A549 (cell line): ENCODE results near the gene NTN5.

Experiments used
- CEBPB ChIP-seq, 2 experiments: fragments of >200 bp in 1 of 2; sonication (Bioruptor Twin) in 1 of 2; formaldehyde crosslinking in 1 of 2; IDR thresholded peaks; 2 replicates each; pipeline ENCODE4 v1.6.1; 2012 to 2016
- JUN ChIP-seq, 2 experiments: fragments of >200 bp; sonication (Bioruptor Twin); formaldehyde crosslinking; IDR thresholded peaks; 2 replicates in 1 of 2; 3 replicates in 1 of 2; pipeline ENCODE4 v1.6.1; 2016 to 2017
- KDM1A ChIP-seq: fragments of 200-600 bp; sonication (generic); IDR thresholded peaks from 2 replicates; pipeline ENCODE4 v1.6.1; 2016; ENCODE audit warnings: low read depth, mild to moderate bottlenecking
- POLR2A ChIP-seq: IDR thresholded peaks from 2 replicates; pipeline ENCODE4 v1.6.1; 2012; ENCODE audit warnings: mild to moderate bottlenecking, low read length
- RARB ChIP-seq: fragments of 250-450 bp; sonication (Bioruptor Pico); IDR thresholded peaks from 2 replicates; pipeline ENCODE4 v1.8.0; 2021; ENCODE audit warnings: mild to moderate bottlenecking, moderate library complexity
- TF ChIP-seq, protein P1 (sequence below): fragments of >200 bp; sonication (Bioruptor Twin); formaldehyde crosslinking; IDR thresholded peaks from 3 replicates; pipeline ENCODE4 v1.5.1; 2016
- TF ChIP-seq, protein P2 (sequence below): fragments of 250-450 bp; sonication (Bioruptor Pico); IDR thresholded peaks from 2 replicates; pipeline ENCODE4 v1.5.0; 2020; ENCODE audit warnings: low read depth, mild to moderate bottlenecking, moderate library complexity

DNA sequence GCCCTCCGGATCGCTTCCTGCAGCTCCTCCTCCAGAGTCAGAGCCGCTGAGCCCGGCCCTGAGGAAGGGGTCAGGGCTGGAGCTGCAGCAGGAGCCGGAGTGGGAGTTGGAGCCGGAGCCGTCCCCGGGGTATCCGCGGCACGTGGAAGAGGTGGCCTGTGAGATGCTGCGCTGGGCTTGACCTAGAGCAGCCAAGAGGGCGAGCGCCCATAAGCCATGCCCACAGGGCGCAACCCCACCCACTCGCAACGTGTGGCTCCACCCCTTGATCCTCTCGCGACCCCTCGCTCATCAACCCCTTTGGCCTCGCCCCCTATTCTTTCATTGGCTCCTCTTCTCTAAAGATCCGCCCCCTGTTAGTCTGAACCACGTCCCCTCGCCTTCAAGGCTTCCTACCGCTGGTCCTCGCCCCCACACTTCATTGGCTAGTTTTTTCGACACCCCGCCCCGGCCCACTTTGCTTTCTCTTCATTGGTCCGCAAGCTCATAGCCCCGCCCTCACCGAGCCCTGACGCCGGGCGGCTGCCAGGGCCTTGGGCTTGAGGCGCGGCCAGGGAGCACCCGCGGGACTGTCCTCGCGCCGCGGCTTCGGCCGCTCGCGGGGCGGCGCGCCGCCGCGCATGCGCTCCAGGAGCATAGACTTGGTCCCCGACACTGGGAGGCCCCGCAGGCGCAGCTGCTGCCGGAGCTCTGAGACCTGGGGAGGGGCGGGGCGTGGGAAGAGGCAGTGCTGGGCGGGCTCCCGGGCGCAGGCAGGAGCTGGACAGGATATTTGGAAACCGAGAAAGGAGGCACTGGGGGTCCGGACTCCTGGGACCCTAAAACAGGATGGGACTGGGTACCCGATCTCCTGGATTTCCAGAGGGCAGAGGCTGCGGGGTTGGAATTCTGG is 41.3 kb upstream of the NTN5 start:
- TF ChIP-seq, protein P1, sequence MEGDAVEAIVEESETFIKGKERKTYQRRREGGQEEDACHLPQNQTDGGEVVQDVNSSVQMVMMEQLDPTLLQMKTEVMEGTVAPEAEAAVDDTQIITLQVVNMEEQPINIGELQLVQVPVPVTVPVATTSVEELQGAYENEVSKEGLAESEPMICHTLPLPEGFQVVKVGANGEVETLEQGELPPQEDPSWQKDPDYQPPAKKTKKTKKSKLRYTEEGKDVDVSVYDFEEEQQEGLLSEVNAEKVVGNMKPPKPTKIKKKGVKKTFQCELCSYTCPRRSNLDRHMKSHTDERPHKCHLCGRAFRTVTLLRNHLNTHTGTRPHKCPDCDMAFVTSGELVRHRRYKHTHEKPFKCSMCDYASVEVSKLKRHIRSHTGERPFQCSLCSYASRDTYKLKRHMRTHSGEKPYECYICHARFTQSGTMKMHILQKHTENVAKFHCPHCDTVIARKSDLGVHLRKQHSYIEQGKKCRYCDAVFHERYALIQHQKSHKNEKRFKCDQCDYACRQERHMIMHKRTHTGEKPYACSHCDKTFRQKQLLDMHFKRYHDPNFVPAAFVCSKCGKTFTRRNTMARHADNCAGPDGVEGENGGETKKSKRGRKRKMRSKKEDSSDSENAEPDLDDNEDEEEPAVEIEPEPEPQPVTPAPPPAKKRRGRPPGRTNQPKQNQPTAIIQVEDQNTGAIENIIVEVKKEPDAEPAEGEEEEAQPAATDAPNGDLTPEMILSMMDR, result no peak
- TF ChIP-seq, protein P2, sequence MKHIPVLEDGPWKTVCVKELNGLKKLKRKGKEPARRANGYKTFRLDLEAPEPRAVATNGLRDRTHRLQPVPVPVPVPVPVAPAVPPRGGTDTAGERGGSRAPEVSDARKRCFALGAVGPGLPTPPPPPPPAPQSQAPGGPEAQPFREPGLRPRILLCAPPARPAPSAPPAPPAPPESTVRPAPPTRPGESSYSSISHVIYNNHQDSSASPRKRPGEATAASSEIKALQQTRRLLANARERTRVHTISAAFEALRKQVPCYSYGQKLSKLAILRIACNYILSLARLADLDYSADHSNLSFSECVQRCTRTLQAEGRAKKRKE (CRISPR knock-in tag), result no peak
- TF ChIP-seq JUN (IDR thresholded peaks at IDR 0.05) (no peak), CEBPB (IDR thresholded peaks at IDR 0.05) (no peak), POLR2A (peak; percentile 83), RARB (CRISPR knock-in tag) (no peak), KDM1A (no peak)
